CD4-positive, alpha-beta T cell treated with Interleukin-1 beta for 1 hour (primary cell): ENCODE data around the gene LAMC2.

Experiments
- DNase-seq, 2 donors: peaks; one replicate each; pipeline ENCODE4 v3.0.0-alpha.2; 2020 to 2022

The LAMC2 gene

DNA sequence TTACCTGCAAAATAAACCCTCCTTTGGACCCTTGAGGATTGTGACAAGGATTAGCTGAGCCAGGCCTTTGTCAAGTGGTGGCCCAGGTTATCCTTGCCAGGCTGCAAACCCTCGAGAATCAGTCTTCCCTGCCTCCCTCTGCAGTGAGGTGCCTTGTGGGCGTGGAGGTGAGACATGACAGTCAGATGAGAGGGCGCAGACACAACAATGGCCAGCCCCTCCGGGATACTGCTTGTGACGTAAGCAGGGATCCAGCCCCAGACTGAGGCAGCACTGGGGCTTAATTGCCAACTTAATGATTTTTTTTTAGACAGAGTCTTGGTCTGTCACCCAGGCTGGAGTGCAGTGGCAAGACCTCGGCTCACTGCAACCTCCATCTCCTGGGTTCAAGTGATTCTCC, 104.6 kb downstream of the LAMC2 start:
- no peak for DNase-seq

GRCh38 chr1:183291216-183291762, 105.2 kb downstream of the LAMC2 start:
- DNase-seq = no peak

- DNase-seq = no peak
Observed at GRCh38 chr1:183291802-183292514, 105.9 kb downstream of the LAMC2 start.

GRCh38 chr1:183293241-183293640, 107.2 kb downstream of the LAMC2 start:
- DNase-seq = no peak

DNA sequence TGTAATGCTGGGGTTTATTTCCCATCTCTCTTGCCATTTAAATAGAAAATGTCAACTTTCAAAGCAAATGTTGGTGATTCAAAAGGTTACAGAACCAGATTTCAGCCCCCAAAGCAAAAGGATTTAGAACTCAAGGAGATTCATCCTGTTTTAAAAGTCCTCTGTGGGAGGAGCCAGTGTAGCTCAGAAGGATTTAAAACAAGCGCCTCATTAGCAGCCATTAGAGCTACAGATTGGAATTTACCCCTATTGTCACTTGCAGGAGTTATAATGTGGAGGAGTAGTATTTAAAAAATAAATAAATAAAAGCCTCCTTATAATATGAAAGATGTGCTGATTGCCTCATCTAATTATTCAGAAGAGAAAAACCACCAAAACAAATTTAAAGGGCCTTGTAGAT, 107.8 kb downstream of the LAMC2 start:
- no peak for DNase-seq
